Measurements from ENCODE around the gene CEP170B. TPM values are rescaled to one million over a fixed set of nuclear protein-coding genes. Genes with fewer than 3 reads are reported as not detected.
A peak's percentile ranks its signal among the peaks of the same experiment; 100 is the strongest.

CEP170B gene
- polyA plus RNA-seq, 2 of the 4 experiments (the other 2 are of a cell fraction) = 4.5 to 13.5 TPM

DNA sequence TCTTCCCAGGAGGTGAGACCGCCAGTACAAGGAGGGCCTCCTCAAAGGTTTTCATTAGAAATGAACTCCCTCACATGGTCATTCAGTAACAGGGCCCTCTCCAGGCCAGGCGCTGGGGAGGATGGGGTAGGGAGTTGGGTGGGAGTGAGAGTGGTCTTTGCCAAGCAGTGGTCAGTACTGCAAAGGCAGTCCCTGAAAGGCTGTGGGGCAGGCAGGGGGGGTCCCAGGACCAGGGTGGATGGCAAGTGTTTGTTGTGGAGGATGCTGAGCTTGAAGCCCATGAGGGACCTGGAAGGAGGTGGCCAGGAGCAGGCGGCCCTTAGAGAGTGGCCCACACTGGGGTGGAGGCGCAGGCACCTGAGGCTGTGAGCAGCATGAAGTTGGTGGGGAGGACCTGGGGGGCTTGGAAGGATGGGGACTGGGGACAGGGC, 26.1 kb downstream of the CEP170B start:
- CTCF ChIA-PET = no interaction called here
- no peak overlapping the region for H3K4me3 ChIP-seq
- H3K4me2 ChIP-seq = no peak overlapping the region
- FAIRE-seq (no peak), ATAC-seq (no peak), DNase-seq (ENCODE audit: low read depth in 1 of 2, low spot score in 1 of 2) (no peak)
- TF ChIP-seq, protein P1, sequence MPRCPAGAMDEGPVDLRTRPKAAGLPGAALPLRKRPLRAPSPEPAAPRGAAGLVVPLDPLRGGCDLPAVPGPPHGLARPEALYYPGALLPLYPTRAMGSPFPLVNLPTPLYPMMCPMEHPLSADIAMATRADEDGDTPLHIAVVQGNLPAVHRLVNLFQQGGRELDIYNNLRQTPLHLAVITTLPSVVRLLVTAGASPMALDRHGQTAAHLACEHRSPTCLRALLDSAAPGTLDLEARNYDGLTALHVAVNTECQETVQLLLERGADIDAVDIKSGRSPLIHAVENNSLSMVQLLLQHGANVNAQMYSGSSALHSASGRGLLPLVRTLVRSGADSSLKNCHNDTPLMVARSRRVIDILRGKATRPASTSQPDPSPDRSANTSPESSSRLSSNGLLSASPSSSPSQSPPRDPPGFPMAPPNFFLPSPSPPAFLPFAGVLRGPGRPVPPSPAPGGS (IDR thresholded peaks at IDR 0.05) = no peak
- TF ChIP-seq CBX2 (IDR thresholded peaks at IDR 0.05; ENCODE audit: borderline replicate concordance, low read depth) (no peak), CHD2 (IDR thresholded peaks at IDR 0.05; ENCODE audit: low read length, partially characterized antibody) (no peak), ZNF302 (CRISPR knock-in tag; IDR thresholded peaks at IDR 0.05) (no peak), EHMT2 (IDR thresholded peaks at IDR 0.05; ENCODE audit: low read depth) (no peak), HEYL (CRISPR knock-in tag; IDR thresholded peaks at IDR 0.05) (no peak), CEBPB (IDR thresholded peaks at IDR 0.05) (no peak), CHD4 (IDR thresholded peaks at IDR 0.05; ENCODE audit: borderline replicate concordance) (no peak)
- TF ChIP-seq, protein P2, sequence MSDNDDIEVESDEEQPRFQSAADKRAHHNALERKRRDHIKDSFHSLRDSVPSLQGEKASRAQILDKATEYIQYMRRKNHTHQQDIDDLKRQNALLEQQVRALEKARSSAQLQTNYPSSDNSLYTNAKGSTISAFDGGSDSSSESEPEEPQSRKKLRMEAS (IDR thresholded peaks at IDR 0.05) = no peak
- TF ChIP-seq, protein P3, sequence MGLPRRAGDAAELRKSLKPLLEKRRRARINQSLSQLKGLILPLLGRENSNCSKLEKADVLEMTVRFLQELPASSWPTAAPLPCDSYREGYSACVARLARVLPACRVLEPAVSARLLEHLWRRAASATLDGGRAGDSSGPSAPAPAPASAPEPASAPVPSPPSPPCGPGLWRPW (IDR thresholded peaks at IDR 0.05) = no peak
- no peaks in the 10 kb centered on the region for H3K9me3 ChIP-seq
- POLR2A ChIA-PET = no interaction called here
- peaks cover 10% of the 10 kb centered on the region for H3K4me1 ChIP-seq
- H3K27ac ChIP-seq = no peak overlapping the region
- 86% methylated on average over 4 of the region's 4 CpGs for WGBS (ENCODE audit: missing lambda C conversion rate)

DNA sequence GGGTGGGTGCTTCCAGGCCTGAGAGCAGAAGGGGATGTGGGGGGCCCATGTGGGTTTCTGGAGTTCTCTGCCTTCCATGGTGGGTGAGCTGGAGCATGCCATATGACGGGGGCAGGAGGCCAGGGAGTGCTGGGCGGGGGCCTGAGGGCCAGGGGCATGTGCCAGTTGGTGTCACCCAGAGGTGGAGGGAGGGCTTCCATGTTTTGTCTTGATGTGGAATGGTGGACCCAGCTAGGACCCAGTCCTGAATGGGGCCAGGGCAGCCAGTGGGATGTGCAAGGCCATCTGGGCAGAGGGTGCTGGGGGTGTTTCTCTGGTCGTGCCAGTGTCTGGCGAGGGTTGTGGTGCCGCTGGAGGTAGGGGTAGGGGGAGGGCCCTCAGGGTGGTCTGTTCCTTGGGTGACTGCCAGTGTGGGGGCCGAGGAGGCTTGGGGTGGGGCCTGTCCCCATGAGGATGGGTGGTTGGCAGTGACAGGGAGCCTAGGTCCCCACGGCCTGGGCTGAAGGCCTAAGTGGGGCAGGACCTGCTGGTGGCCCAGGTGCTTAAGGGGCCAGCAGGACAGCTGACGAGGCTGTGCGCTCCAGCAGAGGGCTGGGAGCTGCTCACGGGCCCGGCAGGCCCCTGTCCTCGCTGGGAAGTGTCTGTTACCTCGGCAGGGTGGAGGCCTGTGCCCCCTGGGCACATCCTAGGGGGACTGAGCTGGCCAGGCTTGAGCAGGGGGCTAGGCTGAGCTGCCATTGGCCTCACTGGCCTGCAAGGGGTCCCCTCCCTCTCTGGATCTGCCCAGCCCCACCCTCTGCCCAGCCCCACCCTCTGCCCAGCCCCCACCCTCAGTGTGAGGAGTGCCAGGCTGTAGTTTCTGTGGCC, 26.8 kb downstream of the CEP170B start:
- ATAC-seq = peak; percentile 4 to 6; a peak in 2 of 6 replicates

DNA sequence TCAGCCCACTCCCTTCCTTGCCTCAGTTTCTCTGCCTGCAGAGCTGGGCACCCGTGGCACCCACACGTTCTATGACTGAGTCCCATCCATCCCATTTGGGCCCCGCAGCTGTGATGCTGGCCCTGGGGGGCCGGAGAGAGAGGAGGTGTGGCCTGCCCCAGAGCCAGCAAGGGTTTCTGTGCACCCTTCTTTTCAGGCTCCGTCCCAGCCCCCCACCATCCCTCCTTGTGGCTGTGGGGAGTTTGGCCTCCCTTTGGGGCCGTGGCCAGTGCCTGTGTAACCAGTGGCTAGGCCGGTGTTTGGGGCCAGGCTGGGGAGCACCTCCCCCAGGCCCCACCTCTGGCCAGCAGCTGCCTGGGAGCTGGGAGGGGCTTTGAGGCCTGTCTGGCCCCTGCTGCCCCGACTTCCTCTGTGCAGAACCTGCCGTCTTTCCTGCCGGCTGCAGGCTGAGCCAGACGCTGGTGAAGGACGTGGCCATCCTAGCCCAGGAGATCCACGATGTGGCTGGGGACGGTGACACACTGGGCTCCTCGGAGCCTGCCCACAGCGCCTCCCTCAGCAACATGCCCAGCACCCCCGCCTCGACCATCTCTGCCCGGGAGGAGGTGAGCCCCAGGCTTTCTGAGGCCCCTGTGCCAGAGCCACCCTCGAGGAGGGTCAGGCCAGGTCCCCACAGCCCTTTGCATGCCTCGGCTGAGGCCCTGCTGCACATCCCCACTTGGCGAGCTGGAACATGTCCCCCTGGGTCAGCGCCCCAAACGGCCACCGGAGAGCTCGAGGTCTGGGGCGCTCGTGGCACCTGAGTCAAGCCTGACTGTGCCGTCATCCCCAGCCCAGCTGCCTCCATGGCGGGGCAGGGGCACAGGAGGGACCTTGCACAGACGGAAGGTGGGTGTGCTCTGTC, 27.7 kb downstream of the CEP170B start:
- CTCF ChIA-PET = interaction anchor here (1.1 to 2.3 kb wide), 7 partner anchors 11 to 194 kb away, joined by 3 to 11 read pairs (median 3); no protein-coding TSS in a partner anchor
- ATAC-seq (peak in 1 of 2 experiments; percentile 8; a peak in 2 of 6 replicates), FAIRE-seq (no peak)

More for the DNA sequence above, 26.8 kb downstream of the CEP170B start:
- WGBS (ENCODE audit: missing lambda C conversion rate) = 86% methylated on average over 6 of the region's 13 CpGs
- no peak for FAIRE-seq
- H3K4me3 ChIP-seq = no peak overlapping the region
- no peak overlapping the region for H3K4me2 ChIP-seq
- no peaks in the 10 kb centered on the region for H3K9me3 ChIP-seq
- no peak for DNase-seq (ENCODE audit: low read depth in 1 of 2, low spot score in 1 of 2)
- peaks cover 15% of the 10 kb centered on the region for H3K4me1 ChIP-seq
- POLR2A ChIA-PET = no interaction called here
- no peak overlapping the region for H3K27ac ChIP-seq
- no peak for TF ChIP-seq TFCP2L1 (CRISPR knock-in tag; IDR thresholded peaks at IDR 0.05)
- TF ChIP-seq POLR2A (IDR thresholded peaks at IDR 0.05; ENCODE audit: low read length) = no peak
- no peak for TF ChIP-seq CHD2 (IDR thresholded peaks at IDR 0.05; ENCODE audit: low read length, partially characterized antibody)
- TF ChIP-seq NR3C1 (IDR thresholded peaks at IDR 0.05) = no peak
- TF ChIP-seq TP53 (CRISPR knock-in tag; IDR thresholded peaks at IDR 0.05) = no peak
- TF ChIP-seq HOXB13 (CRISPR knock-in tag; IDR thresholded peaks at IDR 0.05; ENCODE audit: low read depth) = no peak
- TF ChIP-seq NFE2L2 (conservative IDR thresholded peaks at IDR 0.05; ENCODE audit: low read length) = no peak
- no peak for TF ChIP-seq RAD21 (conservative IDR thresholded peaks at IDR 0.05 in 1 of 2, IDR thresholded peaks at IDR 0.05 in 1 of 2)
- TF ChIP-seq RCOR1 (IDR thresholded peaks at IDR 0.05; ENCODE audit: low read depth, low read length) = no peak
- no peak for TF ChIP-seq ESRRA (IDR thresholded peaks at IDR 0.05; ENCODE audit: borderline replicate concordance, low read length)
- no peak for TF ChIP-seq EHF (CRISPR knock-in tag; IDR thresholded peaks at IDR 0.05)
- no peak for TF ChIP-seq MYC (IDR thresholded peaks at IDR 0.05; ENCODE audit: borderline replicate concordance, low read length)
- TF ChIP-seq SMC3 (IDR thresholded peaks at IDR 0.05) = no peak
- no peak for TF ChIP-seq ZC3H11A (IDR thresholded peaks at IDR 0.05)
- TF ChIP-seq RARB (CRISPR knock-in tag; IDR thresholded peaks at IDR 0.05) = no peak
- no peak for TF ChIP-seq MAFK (IDR thresholded peaks at IDR 0.05; ENCODE audit: partially characterized antibody)
- no peak for TF ChIP-seq NPAS2 (CRISPR knock-in tag; IDR thresholded peaks at IDR 0.05; ENCODE audit: borderline replicate concordance)
- TF ChIP-seq RFX5 (IDR thresholded peaks at IDR 0.05) = no peak
- TF ChIP-seq, protein P3 (IDR thresholded peaks at IDR 0.05) = no peak
- CTCF ChIA-PET = interaction anchor here (1.1 kb wide), 1 partner anchor 21 kb away, joined by 3 read pairs; no protein-coding TSS in a partner anchor

More for the DNA sequence above, 27.7 kb downstream of the CEP170B start:
- 85% methylated on average over 27 of the region's 31 CpGs for WGBS (ENCODE audit: missing lambda C conversion rate)
- H3K4me3 ChIP-seq = no peak overlapping the region
- TF ChIP-seq HDAC2 (IDR thresholded peaks at IDR 0.05) (no peak), RARB (CRISPR knock-in tag; IDR thresholded peaks at IDR 0.05) (no peak), CBX2 (IDR thresholded peaks at IDR 0.05; ENCODE audit: borderline replicate concordance, low read depth) (no peak), SMC3 (IDR thresholded peaks at IDR 0.05) (no peak), CEBPB (IDR thresholded peaks at IDR 0.05) (no peak), TFCP2L1 (CRISPR knock-in tag; IDR thresholded peaks at IDR 0.05) (no peak), POLR2AphosphoS2 (conservative IDR thresholded peaks at IDR 0.05; ENCODE audit: low read length) (no peak), MYC (IDR thresholded peaks at IDR 0.05; ENCODE audit: borderline replicate concordance, low read length) (no peak), NR3C1 (IDR thresholded peaks at IDR 0.05) (no peak), MAFK (IDR thresholded peaks at IDR 0.05; ENCODE audit: partially characterized antibody) (no peak), ZNF302 (CRISPR knock-in tag; IDR thresholded peaks at IDR 0.05) (no peak), ZFP36 (IDR thresholded peaks at IDR 0.05; ENCODE audit: borderline replicate concordance, partially characterized antibody) (no peak), RAD21 (conservative IDR thresholded peaks at IDR 0.05 in 1 of 2, IDR thresholded peaks at IDR 0.05 in 1 of 2) (no peak), FOSB (CRISPR knock-in tag; IDR thresholded peaks at IDR 0.05) (no peak), RCOR1 (IDR thresholded peaks at IDR 0.05; ENCODE audit: low read depth, low read length) (no peak), SREBF2 (IDR thresholded peaks at IDR 0.05) (no peak), BHLHE40 (IDR thresholded peaks at IDR 0.05; ENCODE audit: low read depth, low read length) (no peak)
- no peak overlapping the region for H3K27ac ChIP-seq
- H3K4me2 ChIP-seq = no peak overlapping the region
- peaks cover 15% of the 10 kb centered on the region for H3K4me1 ChIP-seq
- POLR2A ChIA-PET = no interaction called here
- H3K9me3 ChIP-seq = no peaks in the 10 kb centered on the region
- no peak for DNase-seq (ENCODE audit: low read depth in 1 of 2, low spot score in 1 of 2)
